ENCODE results near the gene ZNF688. TPM values are rescaled to one million over a fixed set of nuclear protein-coding genes. Genes with fewer than 3 reads are reported as not detected.

ZNF688 gene
- total RNA-seq = 10.2 and 12.1 TPM in 2 replicates

GRCh38 chr16:30571445-30572322, at the start of gene ZNF688:
ZNF688 (minus strand) TSS chr16:30571714; CDS start chr16:30571629, 85 bp downstream.

GRCh38 chr16:30609926-30610839, 38.7 kb upstream of the ZNF688 start, which contains the start of gene ZNF689:
ZNF689 (minus strand) TSS chr16:30610389; CDS start chr16:30610041, 348 bp downstream.

DNA sequence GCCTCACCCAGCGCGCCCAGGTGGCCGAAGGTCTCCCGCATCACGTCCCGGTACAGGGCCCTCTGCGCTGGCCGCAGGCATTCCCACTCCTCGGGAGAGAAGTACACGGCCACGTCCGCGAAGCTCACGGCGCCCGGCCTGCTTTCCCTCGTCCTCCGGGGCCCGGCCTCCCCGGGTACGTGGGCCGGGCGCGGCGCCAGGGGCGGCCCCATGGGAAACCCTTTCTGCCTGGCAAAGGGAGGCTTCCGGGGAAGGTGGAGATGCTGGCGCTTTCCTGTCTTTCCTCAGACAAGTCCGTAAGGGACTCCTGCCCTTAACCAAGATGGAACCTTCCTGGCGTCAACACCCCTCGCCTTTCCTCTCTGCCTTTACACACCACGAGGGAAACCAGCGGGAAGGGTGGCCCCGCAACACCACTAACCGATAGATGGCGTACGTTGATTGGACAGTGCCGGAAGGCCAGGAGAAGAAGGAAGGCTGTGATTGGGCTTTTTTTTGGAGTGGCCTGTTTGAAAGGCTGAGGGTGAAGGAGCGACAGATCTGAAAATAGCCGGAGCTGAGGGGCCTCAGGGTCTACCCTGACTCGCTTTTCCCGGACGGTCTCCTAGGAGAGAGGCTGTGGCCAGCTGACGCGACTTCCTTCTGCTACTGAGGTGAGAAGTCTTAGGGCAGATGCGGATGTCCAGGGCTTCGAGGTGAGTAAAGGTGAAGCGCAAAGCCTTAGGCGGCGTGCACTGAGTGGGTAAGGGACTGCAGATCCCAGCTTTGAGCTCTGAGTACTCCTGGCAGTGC, 14.1 kb upstream of the ZNF688 start, which contains the start of gene ZNF785:
TSS of gene ZNF785 (minus strand) at position 298 of the 792 bp plus-strand sequence. CDS start at position 212, 86 bp downstream.

GRCh38 chr16:30557957-30558788, 13.3 kb downstream of the ZNF688 start, which contains the start of gene ZNF764:
ZNF764 (minus strand) TSS chr16:30558374; CDS start chr16:30558182, 192 bp downstream.

GRCh38 chr16:30534368-30535105, 37.0 kb downstream of the ZNF688 start, which contains the start of gene ZNF747:
ZNF747 (minus strand) TSS chr16:30534858; CDS start chr16:30534679, 179 bp downstream.

GRCh38 chr16:30526137-30526822, 45.2 kb downstream of the ZNF688 start, which contains the start of gene ZNF768:
ZNF768 (minus strand) TSS chr16:30526566; CDS start chr16:30526413, 153 bp downstream.

Other genes starting within 250 kb of the ZNF688 start
- 66.4 and 71.7 TPM in 2 replicates for gene CD2BP2, start 216.4 kb downstream of the ZNF688 start, total RNA-seq
- 46.5 and 51.0 TPM in 2 replicates for gene TBC1D10B, start 201.2 kb downstream of the ZNF688 start, total RNA-seq
- not detected in 2 replicates for gene MYL11, start 196.9 kb downstream of the ZNF688 start, total RNA-seq
- not detected in 2 replicates for gene SEPTIN1, start 189.2 kb downstream of the ZNF688 start, total RNA-seq
- 4.4 and 4.8 TPM in 2 replicates for gene ZNF48, start 176.3 kb downstream of the ZNF688 start, total RNA-seq
- gene ZNF771, start 164.1 kb downstream of the ZNF688 start, total RNA-seq = 5.3 and 6.7 TPM in 2 replicates
- gene DCTPP1, start 141.7 kb downstream of the ZNF688 start, total RNA-seq = 70.2 and 71.6 TPM in 2 replicates
- 28.8 and 31.7 TPM in 2 replicates for gene SEPHS2, start 125.8 kb downstream of the ZNF688 start, total RNA-seq
- under 0.01 and 0.05 TPM in 2 replicates for gene ITGAL, start 99.0 kb downstream of the ZNF688 start, total RNA-seq
- 23.7 and 25.4 TPM in 2 replicates for gene ZNF768, start 45.1 kb downstream of the ZNF688 start, total RNA-seq
- gene ZNF747, start 36.9 kb downstream of the ZNF688 start, total RNA-seq = 5.1 and 5.8 TPM in 2 replicates
- gene ZNF764, start 13.3 kb downstream of the ZNF688 start, total RNA-seq = 6.9 TPM in 2 replicates
- 4.8 and 5.2 TPM in 2 replicates for gene ZNF785, start 14.0 kb upstream of the ZNF688 start, total RNA-seq
- gene ZNF689, start 38.7 kb upstream of the ZNF688 start, total RNA-seq = 5.4 and 6.0 TPM in 2 replicates
- 13.5 and 16.5 TPM in 2 replicates for gene PRR14, start 79.2 kb upstream of the ZNF688 start, total RNA-seq
- gene FBRS, start 86.7 kb upstream of the ZNF688 start, total RNA-seq = 20.6 and 24.6 TPM in 2 replicates
- gene SRCAP, start 127.5 kb upstream of the ZNF688 start, total RNA-seq = 16.7 and 23.7 TPM in 2 replicates
- gene PHKG2, start 176.7 kb upstream of the ZNF688 start, total RNA-seq = 20.7 and 28.4 TPM in 2 replicates
- gene CFAP119, start 190.3 kb upstream of the ZNF688 start, total RNA-seq = 1.3 and 1.4 TPM in 2 replicates
- 68.8 and 74.6 TPM in 2 replicates for gene RNF40, start 190.6 kb upstream of the ZNF688 start, total RNA-seq
- gene ZNF629, start 215.5 kb upstream of the ZNF688 start, total RNA-seq = 6.7 TPM in 2 replicates

All from mammary microvascular endothelial cell (primary cell).